CD4-positive, alpha-beta T cell treated with Interleukin-2 at 100 ng/mL for 4 hours (primary cell): ENCODE results near the gene CLTA.

Experiments
- DNase-seq: peaks from one replicate; pipeline ENCODE4 v3.0.0-alpha.2; 2020; ENCODE audit warnings: low spot score

CLTA gene

GRCh38 chr9:36190388-36191289 lies at the start of gene CLTA:
Gene CLTA (plus strand): TSS chr9:36190921. CDS start chr9:36191057, 136 bp downstream.
- DNase-seq = peak; percentile 97

- no peak for DNase-seq
Observed at GRCh38 chr9:36141288-36141687, 49.4 kb upstream of the CLTA start.

DNA sequence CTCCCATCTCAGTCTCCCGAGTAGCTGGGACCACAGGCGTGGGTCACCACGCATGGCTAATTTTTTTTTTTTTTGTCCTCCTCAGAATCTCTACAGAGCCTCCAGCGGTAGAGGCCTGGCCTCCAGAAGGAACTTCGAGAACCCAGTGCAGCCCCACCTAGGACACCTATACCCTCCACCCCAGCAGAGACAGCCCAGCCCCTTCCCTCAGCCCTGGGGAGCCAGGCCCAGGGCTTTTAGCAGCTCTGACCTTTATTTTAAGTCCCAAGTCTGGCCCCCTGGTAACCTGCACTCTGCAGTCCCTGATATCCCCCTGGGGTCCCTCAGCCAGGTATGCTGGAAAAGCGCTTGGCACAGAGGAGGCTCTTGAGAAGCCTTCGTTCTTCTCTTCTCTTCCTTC lies 49.0 kb upstream of the CLTA start:
- DNase-seq = no peak

DNA sequence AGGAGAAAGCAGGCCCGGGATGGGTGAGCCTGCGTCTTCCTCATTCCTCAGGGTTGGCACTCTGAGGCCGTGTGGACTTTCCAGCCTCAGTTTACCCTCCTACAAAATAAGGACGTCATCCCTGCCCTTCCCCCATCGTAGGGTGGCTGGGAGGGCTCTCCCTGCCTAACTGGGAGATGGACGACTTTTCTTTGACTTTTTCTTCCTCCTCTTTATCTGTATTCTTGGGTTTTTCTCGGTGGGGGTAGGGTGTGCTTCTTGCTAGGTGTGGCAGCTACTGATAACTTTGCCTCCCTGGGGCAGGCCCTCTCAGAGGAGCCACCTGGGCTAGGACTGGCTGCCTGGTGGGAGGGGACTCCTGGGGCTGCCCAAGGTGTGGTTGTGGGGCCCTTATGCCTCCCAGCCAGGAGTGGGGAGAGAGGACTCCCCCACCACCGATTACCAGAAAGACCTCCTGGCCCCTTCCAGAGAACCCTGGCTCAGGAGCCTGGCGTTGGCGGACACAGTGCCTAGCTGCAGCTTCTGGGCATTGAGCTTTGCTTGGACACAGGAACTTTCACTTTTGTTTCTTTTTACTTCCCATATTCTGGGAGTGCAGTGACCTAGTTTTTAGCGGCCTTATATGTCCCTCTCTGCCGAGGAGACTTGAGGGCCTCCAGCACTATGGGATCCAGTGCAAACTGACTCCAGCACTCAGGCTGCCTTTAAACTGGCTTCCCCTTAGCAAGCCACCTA lies 48.0 kb upstream of the CLTA start:
- DNase-seq = peak; percentile 25

DNA sequence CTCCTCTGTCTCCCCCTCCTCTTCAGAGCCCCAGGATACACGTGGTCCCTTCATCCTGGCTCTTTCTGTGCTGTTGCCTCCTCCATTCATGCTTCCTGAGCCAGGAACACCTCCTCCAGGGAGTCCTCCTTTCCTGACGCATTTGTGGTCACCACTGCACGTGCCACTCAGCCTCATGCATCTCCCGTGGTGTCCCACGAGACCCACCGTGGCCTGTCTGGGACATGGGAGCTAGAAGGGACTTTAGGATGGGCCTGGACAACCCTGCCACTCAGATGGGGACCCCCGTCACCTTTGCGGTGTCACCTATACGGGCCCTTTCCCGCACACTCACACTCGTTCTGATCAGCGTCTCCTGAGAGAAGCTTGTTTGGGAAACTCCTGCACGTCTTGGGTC lies 47.5 kb upstream of the CLTA start:
- DNase-seq = no peak

GRCh38 chr9:36144309-36145232 lies 46.1 kb upstream of the CLTA start:
- DNase-seq = peak; percentile 43

DNA sequence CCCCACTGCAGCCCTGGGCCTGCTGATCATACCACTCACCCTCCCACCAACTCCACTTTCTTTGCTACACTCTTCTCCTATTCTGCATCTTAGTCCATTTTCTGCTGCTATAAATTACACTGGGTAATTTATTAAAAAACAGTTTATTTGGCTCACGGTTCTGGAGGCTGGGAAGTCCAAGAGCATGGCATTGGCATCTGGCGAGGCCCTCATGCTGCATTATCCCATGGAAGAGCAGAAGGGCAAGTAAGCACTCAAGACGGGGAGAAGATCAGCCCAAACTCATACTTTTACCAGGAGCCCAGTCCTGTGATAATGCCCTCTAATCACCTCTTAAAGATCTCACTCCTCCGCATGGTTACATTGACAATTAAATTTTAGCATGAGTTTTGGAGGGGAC lies 44.8 kb upstream of the CLTA start:
- DNase-seq = no peak

DNA sequence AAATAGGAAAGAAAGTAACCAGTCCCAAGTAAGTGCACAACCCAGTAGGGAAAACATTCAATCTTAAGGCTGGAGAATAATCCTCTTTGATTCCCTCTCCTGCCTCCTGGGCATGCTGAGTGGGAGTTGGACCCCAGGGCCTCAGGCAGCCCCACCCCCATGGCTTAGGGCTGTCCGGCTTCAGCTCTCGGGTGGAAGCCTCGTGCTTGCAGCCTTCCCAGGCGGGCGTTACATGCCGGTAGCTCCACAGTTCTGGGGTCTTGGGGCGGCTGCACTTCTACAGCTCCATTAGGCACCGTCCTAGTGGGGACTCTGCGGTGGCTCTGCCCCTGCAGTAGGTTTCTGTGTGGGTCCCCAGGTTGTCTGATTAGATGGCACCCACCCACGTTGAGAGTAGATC lies 44.1 kb upstream of the CLTA start:
- DNase-seq = no peak

DNA sequence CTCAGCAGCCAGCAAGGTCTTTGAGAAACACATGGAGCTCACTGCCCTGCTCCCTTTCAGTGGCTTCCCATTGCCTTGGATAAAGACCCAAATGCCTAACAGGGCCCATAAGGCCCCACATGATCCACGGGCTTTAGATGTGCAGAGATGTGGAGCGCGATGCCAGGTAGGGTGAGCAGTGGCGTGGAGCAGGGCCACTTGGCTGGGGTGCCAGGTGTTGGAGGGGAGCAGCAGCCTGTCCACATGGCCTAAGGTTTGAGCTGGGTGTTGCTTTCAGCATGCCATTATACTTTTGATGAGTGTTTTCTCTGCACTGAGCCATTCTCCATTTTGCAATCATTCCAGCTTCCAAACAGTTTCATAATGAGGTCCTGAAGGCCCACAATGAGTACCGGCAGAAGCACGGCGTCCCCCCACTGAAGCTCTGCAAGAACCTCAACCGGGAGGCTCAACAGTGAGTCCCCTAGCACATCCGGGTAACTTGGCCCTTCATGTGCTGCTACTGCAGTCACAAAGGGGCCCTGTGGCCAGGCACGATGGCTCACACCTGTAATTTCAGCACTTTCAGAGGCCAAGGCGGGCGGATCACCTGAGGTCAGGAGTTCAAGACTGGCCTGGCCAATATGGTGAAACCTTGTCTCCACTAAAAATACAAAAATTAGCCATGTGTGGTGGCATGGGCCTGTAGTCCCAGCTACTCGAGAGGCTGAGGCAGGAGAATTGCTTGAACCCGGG lies 43.1 kb upstream of the CLTA start:
- DNase-seq = no peak

- DNase-seq = peak; percentile 86
Observed at GRCh38 chr9:36148311-36149051, 42.2 kb upstream of the CLTA start.

DNA sequence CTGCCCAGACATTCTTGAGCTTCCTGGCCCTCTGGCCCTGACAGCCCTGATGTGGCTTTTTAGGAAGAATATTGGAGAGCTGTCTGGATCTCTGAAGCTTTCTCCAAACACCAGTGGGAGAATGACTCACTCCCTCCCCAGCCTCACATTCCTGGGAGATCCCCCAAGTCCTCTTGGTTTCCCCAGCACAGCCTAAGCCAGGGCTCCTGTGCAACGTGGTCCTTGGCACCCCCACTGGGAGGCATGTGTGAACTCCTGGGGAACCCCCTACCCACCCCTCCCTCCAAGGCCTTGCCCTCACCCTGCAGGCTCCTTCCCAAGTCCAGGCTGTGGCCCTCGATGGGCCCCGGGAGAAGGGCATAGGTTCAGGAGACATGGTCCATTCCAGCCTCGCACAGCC lies 41.5 kb upstream of the CLTA start:
- DNase-seq = no peak

- no peak for DNase-seq
Observed at GRCh38 chr9:36150574-36151315, 40.0 kb upstream of the CLTA start.

DNA sequence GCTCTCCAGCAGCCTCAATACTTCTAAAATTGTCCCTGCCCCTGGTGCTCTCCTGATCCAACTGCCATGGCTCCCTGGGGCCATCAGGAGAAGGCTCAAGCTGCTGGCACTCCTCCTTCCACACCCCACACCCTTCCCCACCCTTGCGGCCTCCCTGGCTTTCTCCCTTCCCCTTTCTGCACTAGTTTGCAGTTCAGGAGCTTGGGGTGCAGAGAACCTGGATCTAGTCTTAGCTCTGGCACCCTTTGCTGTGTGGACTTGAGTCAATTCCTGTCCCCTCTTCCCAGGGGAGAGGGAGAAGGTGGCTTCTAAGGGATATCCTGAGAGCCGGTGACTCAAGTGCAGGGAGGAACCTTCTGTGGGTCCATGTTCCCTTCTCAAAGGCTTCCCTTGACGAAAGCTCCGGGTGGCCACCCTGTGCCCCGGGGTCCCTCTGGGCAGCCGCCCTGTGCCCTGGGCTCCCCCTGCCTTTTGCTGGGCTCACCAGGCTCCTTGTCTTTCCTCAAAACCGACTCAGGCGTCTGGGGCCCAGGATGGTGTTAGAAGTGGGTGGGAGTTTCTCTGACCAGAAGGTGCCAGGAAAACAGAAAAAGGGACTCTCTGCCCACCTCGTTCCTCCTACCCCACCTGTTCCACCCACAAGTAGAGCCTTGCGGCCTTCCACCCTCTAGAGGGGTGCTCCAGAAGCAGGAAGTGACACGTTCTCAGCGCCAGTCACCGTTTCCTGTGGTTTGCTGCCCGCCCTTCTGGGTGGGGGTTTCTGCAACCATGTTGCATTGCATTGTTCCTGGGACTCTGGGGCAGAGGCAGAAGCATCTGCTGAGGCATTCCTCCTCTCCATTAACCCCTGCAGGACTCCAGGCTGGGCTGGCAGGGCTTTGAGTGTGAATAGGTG lies 39.2 kb upstream of the CLTA start:
- peak; percentile 89 for DNase-seq

DNA sequence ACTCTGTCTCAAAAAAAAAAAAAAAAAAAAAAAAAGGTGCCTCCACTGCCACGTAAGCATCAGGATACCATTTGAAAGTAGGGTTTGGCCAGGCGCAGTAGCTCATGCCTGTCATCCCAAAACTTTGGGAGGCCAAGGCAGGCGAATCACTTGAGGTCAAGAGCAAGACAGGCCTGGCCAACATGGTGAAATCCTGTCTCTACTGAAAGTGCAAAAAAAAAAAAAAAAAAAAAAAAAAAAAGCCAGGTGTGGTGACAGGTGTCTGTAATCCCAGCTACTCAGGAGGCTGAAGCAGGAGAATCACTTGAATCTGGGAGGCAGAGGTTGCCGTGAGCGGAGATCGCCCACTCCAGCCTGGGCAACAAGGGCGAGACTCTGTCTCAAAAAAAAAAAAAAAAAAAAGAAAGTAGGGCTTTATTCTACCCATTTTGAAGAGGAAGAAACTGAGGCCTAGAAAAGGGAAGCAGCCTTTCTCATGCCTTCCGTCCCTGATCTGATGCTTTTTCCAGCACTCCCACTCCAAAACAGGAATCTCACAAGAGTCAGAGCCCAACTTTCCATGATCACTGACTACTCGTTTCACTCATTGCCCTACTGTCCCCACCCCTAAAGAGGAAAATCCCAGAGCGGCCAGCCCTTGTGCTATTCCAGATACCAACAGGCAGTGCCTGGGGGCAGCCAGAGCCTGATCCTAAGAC lies 37.8 kb upstream of the CLTA start:
- no peak for DNase-seq

DNA sequence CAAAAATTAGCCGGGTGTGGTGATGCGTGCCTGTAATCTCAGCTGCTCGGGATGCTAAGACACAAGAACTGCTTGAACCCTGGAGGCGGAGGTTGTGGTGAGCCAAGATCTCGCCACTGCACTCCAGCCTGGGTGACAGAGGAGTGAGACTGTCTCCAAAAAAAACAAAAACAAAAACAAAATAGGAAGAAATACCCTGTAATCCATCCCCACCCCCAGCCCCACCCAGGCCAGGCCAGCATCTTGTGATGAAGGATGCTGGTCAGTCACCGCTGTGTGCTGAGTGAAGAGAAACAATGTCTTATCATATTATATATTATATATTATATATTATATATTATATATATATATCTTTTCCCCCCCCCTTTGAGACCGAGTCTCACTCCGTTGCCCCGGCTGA lies 37.0 kb upstream of the CLTA start:
- DNase-seq = no peak

GRCh38 chr9:36154331-36154952 lies 36.3 kb upstream of the CLTA start:
- no peak for DNase-seq

- DNase-seq = no peak
Observed at GRCh38 chr9:36156116-36156515, 34.6 kb upstream of the CLTA start.

- no peak for DNase-seq
Observed at GRCh38 chr9:36158122-36158521, 32.6 kb upstream of the CLTA start.
